Mesenchymal stem cell (in vitro differentiated cells and primary cell): ENCODE measurements around the gene HCN1.
A peak's percentile ranks its signal among the peaks of the same experiment; 100 is the strongest.

Experiments used
- DNase-seq: peaks from one replicate; pipeline ENCODE4 v3.0.0-alpha.2; 2013
- H2AFZ ChIP-seq: one replicate; pipeline ENCODE4 v1.6.1; 2013; ENCODE audit warnings: low read depth, mild to moderate bottlenecking, control low read depth, inconsistent platforms, low read length, moderate library complexity
- H2AK5ac ChIP-seq: 2 replicates; pipeline ENCODE4 v1.6.1; 2013; ENCODE audit warnings: low read length, moderate library complexity, mild to moderate bottlenecking, inconsistent platforms; ENCODE audit not compliant: severe bottlenecking
- H2BK120ac ChIP-seq: one replicate; pipeline ENCODE4 v1.6.1; 2013; ENCODE audit warnings: low read depth, mild to moderate bottlenecking, inconsistent platforms, low read length, moderate library complexity
- H2BK12ac ChIP-seq, 2 experiments: one replicate each; pipeline ENCODE4 v1.6.1; 2013; ENCODE audit warnings: inconsistent platforms in 2 of 2, low read length in 2 of 2, mild to moderate bottlenecking in 2 of 2, moderate library complexity in 2 of 2, control low read depth in 1 of 2
- H2BK15ac ChIP-seq: one replicate; pipeline ENCODE4 v1.6.1; 2013; ENCODE audit warnings: mild to moderate bottlenecking, low read depth, inconsistent platforms; ENCODE audit not compliant: poor library complexity, severe bottlenecking
- H2BK5ac ChIP-seq: 2 replicates; pipeline ENCODE4 v1.6.1; 2013; ENCODE audit warnings: low read depth, mild to moderate bottlenecking, low read length, control low read depth, inconsistent platforms; ENCODE audit not compliant: poor library complexity, severe bottlenecking
- H3K14ac ChIP-seq, 2 experiments: one replicate each; pipeline ENCODE4 v1.6.1; 2013; ENCODE audit warnings: inconsistent platforms in 2 of 2, low read length in 2 of 2, control low read depth in 1 of 2, mild to moderate bottlenecking in 1 of 2, moderate library complexity in 1 of 2
- H3K18ac ChIP-seq, 2 experiments: one replicate each; pipeline ENCODE4 v1.6.1; 2013; ENCODE audit warnings: inconsistent platforms in 2 of 2, low read length in 2 of 2, control low read depth in 1 of 2, low read depth in 1 of 2, mild to moderate bottlenecking in 1 of 2
- H3K23ac ChIP-seq, 2 experiments: one replicate each; pipeline ENCODE4 v1.6.1; 2013; ENCODE audit warnings: inconsistent platforms in 2 of 2, low read length in 2 of 2, mild to moderate bottlenecking in 2 of 2, moderate library complexity in 2 of 2, control low read depth in 1 of 2
- H3K27ac ChIP-seq: 2 replicates; pipeline ENCODE4 v1.5.1; 2013; ENCODE audit warnings: mild to moderate bottlenecking, moderate library complexity, low read length, control low read depth, inconsistent platforms; ENCODE audit not compliant: poor library complexity, severe bottlenecking
- H3K27me3 ChIP-seq, 2 experiments: 2 replicates each; pipeline versions ENCODE4 v1.6.1 to v1.7.0; 2013; ENCODE audit warnings: low read length in 2 of 2, mild to moderate bottlenecking in 2 of 2, moderate library complexity in 2 of 2, control low read depth in 1 of 2, inconsistent platforms in 1 of 2; ENCODE audit not compliant: control insufficient read depth in 1 of 2, insufficient read depth in 1 of 2
- H3K36me3 ChIP-seq, 2 experiments: 2 replicates each; pipeline versions ENCODE4 v1.6.1 to v1.7.0; 2013; ENCODE audit warnings: low read length in 2 of 2, control low read depth in 1 of 2, inconsistent platforms in 1 of 2, low read depth in 1 of 2, mild to moderate bottlenecking in 1 of 2; ENCODE audit not compliant: insufficient read depth in 2 of 2, control insufficient read depth in 1 of 2
- H3K4ac ChIP-seq, 2 experiments: one replicate each; pipeline ENCODE4 v1.6.1; 2013; ENCODE audit warnings: inconsistent platforms in 2 of 2, low read length in 2 of 2, mild to moderate bottlenecking in 2 of 2, moderate library complexity in 2 of 2, control low read depth in 1 of 2, low read depth in 1 of 2
- H3K4me1 ChIP-seq: 2 replicates; pipeline ENCODE4 v1.6.1; 2013; ENCODE audit warnings: low read depth, low read length, control low read depth; ENCODE audit not compliant: control insufficient read depth, insufficient read depth
- H3K4me2 ChIP-seq: 2 replicates; pipeline ENCODE4 v1.6.1; 2013; ENCODE audit warnings: low read length, mild to moderate bottlenecking, inconsistent platforms; ENCODE audit not compliant: poor library complexity, severe bottlenecking
- H3K4me3 ChIP-seq, 2 experiments: 2 replicates each; pipeline versions ENCODE4 v1.5.1 to v1.7.0; 2013; ENCODE audit warnings: low read length in 2 of 2, mild to moderate bottlenecking in 2 of 2, control low read depth in 1 of 2, low read depth in 1 of 2; ENCODE audit not compliant: insufficient read depth in 1 of 2
- H3K79me1 ChIP-seq: replicated peaks from 2 replicates; pipeline ENCODE4 v1.6.1; 2013; ENCODE audit warnings: mild to moderate bottlenecking, control low read depth, low read length, inconsistent platforms; ENCODE audit not compliant: poor library complexity, severe bottlenecking
- H3K9ac ChIP-seq: 2 replicates; pipeline ENCODE4 v1.7.0; 2013; ENCODE audit warnings: mild to moderate bottlenecking, low read length, moderate library complexity
- H3K9me3 ChIP-seq: 2 replicates; pipeline ENCODE4 v1.7.0; 2013; ENCODE audit warnings: mild to moderate bottlenecking, low read length; ENCODE audit not compliant: control insufficient read depth
- H4K8ac ChIP-seq: one replicate; pipeline ENCODE4 v1.6.1; 2013; ENCODE audit warnings: inconsistent platforms, mild to moderate bottlenecking, low read length, moderate library complexity
- H4K91ac ChIP-seq: one replicate; pipeline ENCODE4 v1.6.1; 2013; ENCODE audit warnings: mild to moderate bottlenecking, low read length, inconsistent platforms
- WGBS: methylation state at CpG from one replicate; pipeline ENCODE4 v1.1.7; 2013; ENCODE audit warnings: mixed read lengths; 5-methylcytosine and 5-hydroxymethylcytosine counted together

The HCN1 gene

GRCh38 chr5:45271626-45272025 lies 424.6 kb downstream of the HCN1 start:
- no peak overlapping the region for H3K9ac ChIP-seq
- H2BK15ac ChIP-seq: no peak overlapping the region
- no peaks in the 10 kb centered on the region for H3K79me1 ChIP-seq
- H2AFZ ChIP-seq: no peak overlapping the region
- no peak overlapping the region for H4K8ac ChIP-seq
- no peak overlapping the region for H3K4me3 ChIP-seq
- no peak overlapping the region for H2BK5ac ChIP-seq
- H3K36me3 ChIP-seq: no peaks in the 10 kb centered on the region
- H3K4me1 ChIP-seq: no peaks in the 10 kb centered on the region
- H3K23ac ChIP-seq: no peak overlapping the region
- H3K4me2 ChIP-seq: no peak overlapping the region
- no peak overlapping the region for H4K91ac ChIP-seq
- H3K9me3 ChIP-seq: no peaks in the 10 kb centered on the region
- no peak overlapping the region for H2AK5ac ChIP-seq
- no peak overlapping the region for H2BK120ac ChIP-seq
- H3K4ac ChIP-seq: no peak overlapping the region
- no peak for DNase-seq
- H2BK12ac ChIP-seq: no peak overlapping the region
- H3K27me3 ChIP-seq: no peaks in the 10 kb centered on the region
- no peak overlapping the region for H3K14ac ChIP-seq
- H3K18ac ChIP-seq: no peak overlapping the region
- H3K27ac ChIP-seq: no peak overlapping the region
- 86% methylated on average over 1 of the region's 1 CpG for WGBS

GRCh38 chr5:45264447-45264846 lies 431.7 kb downstream of the HCN1 start:
- DNase-seq: no peak
- H3K4me1 ChIP-seq: no peaks in the 10 kb centered on the region
- H3K4me3 ChIP-seq: no peak overlapping the region
- H2BK12ac ChIP-seq: no peak overlapping the region
- no peak overlapping the region for H2BK120ac ChIP-seq
- no peak overlapping the region for H3K9ac ChIP-seq
- H3K27ac ChIP-seq: no peak overlapping the region
- WGBS: no CpG with 5 or more reads among the region's 1 CpG
- H3K23ac ChIP-seq: no peak overlapping the region
- no peak overlapping the region for H2BK15ac ChIP-seq
- H3K4ac ChIP-seq: no peak overlapping the region
- H4K8ac ChIP-seq: no peak overlapping the region
- no peak overlapping the region for H2BK5ac ChIP-seq
- H3K79me1 ChIP-seq: no peaks in the 10 kb centered on the region
- no peaks in the 10 kb centered on the region for H3K27me3 ChIP-seq
- H2AK5ac ChIP-seq: no peak overlapping the region
- H3K18ac ChIP-seq: no peak overlapping the region
- no peak overlapping the region for H2AFZ ChIP-seq
- H4K91ac ChIP-seq: no peak overlapping the region
- H3K9me3 ChIP-seq: peaks cover 3% of the 10 kb centered on the region
- no peaks in the 10 kb centered on the region for H3K36me3 ChIP-seq
- H3K14ac ChIP-seq: no peak overlapping the region
- H3K4me2 ChIP-seq: no peak overlapping the region

GRCh38 chr5:45262061-45262590 lies 434.1 kb downstream of the HCN1 start:
- H2BK120ac ChIP-seq: no peak overlapping the region
- no peak for DNase-seq
- no peak overlapping the region for H3K18ac ChIP-seq
- peaks cover 3% of the 10 kb centered on the region for H3K9me3 ChIP-seq
- no peak overlapping the region for H3K4ac ChIP-seq
- no peak overlapping the region for H3K23ac ChIP-seq
- H3K4me2 ChIP-seq: no peak overlapping the region
- no peaks in the 10 kb centered on the region for H3K36me3 ChIP-seq
- peak overlapping the region in 1 of 2 experiments; percentile 26 for H3K14ac ChIP-seq
- peak overlapping the region in 1 of 2 experiments; percentile 19 for H3K4me3 ChIP-seq
- no peak overlapping the region for H2AK5ac ChIP-seq
- no peak overlapping the region for H2BK5ac ChIP-seq
- no peak overlapping the region for H2BK15ac ChIP-seq
- no peak overlapping the region for H3K9ac ChIP-seq
- no peak overlapping the region for H4K8ac ChIP-seq
- 96% methylated on average over 29 of the region's 29 CpGs for WGBS
- no peak overlapping the region for H3K27ac ChIP-seq
- H3K79me1 ChIP-seq: no peaks in the 10 kb centered on the region
- H2AFZ ChIP-seq: no peak overlapping the region
- no peaks in the 10 kb centered on the region for H3K4me1 ChIP-seq
- no peaks in the 10 kb centered on the region for H3K27me3 ChIP-seq
- H2BK12ac ChIP-seq: no peak overlapping the region
- no peak overlapping the region for H4K91ac ChIP-seq

- no peak overlapping the region for H4K8ac ChIP-seq
- H3K4me2 ChIP-seq: no peak overlapping the region
- no peaks in the 10 kb centered on the region for H3K79me1 ChIP-seq
- no peaks in the 10 kb centered on the region for H3K4me1 ChIP-seq
- H2AK5ac ChIP-seq: no peak overlapping the region
- no peak overlapping the region for H3K9ac ChIP-seq
- H3K23ac ChIP-seq: no peak overlapping the region
- no peak overlapping the region for H3K27ac ChIP-seq
- WGBS: no CpG with 5 or more reads among the region's 4 CpGs
- no peak overlapping the region for H3K4ac ChIP-seq
- no peak overlapping the region for H2AFZ ChIP-seq
- H3K36me3 ChIP-seq: no peaks in the 10 kb centered on the region
- H4K91ac ChIP-seq: no peak overlapping the region
- H3K9me3 ChIP-seq: peaks cover 3% of the 10 kb centered on the region
- H3K4me3 ChIP-seq: no peak overlapping the region
- no peak overlapping the region for H3K14ac ChIP-seq
- no peaks in the 10 kb centered on the region for H3K27me3 ChIP-seq
- no peak overlapping the region for H3K18ac ChIP-seq
- H2BK5ac ChIP-seq: no peak overlapping the region
- H2BK15ac ChIP-seq: no peak overlapping the region
- no peak for DNase-seq
- no peak overlapping the region for H2BK120ac ChIP-seq
- no peak overlapping the region for H2BK12ac ChIP-seq
Measured at GRCh38 chr5:45261125-45261524, 435.1 kb downstream of the HCN1 start.
